H1 (cell line): Measurements from ENCODE around the gene FRZB.

Experiments
- CHD1 ChIP-seq: IDR thresholded peaks from 2 replicates; pipeline ENCODE4 v1.6.1; 2012; ENCODE audit warnings: low read depth, low read length, improper control_type of control experiment
- CTBP2 ChIP-seq: IDR thresholded peaks from 2 replicates; pipeline ENCODE4 v1.7.0; 2011; ENCODE audit warnings: borderline replicate concordance, mild to moderate bottlenecking, moderate library complexity, mixed read lengths, low read length; ENCODE audit not compliant: insufficient read depth, insufficient read length
- EP300 ChIP-seq, 2 experiments: IDR thresholded peaks; 1 replicate in 1 of 2; 2 replicates in 1 of 2; pipeline ENCODE4 v1.6.1; 2011 to 2012; ENCODE audit warnings: low read depth in 2 of 2, low read length in 2 of 2, mild to moderate bottlenecking in 2 of 2, borderline replicate concordance in 1 of 2, inconsistent platforms in 1 of 2, moderate library complexity in 1 of 2
- JUN ChIP-seq: IDR thresholded peaks from 2 replicates; pipeline ENCODE4 v1.6.1; 2011; ENCODE audit warnings: low read depth, mild to moderate bottlenecking, improper control_type of control experiment, low read length
- PHF8 ChIP-seq: fragments of 200-600 bp; sonication (generic); conservative IDR thresholded peaks from 2 replicates; pipeline ENCODE4 v1.7.1; 2012; ENCODE audit warnings: low read depth, mild to moderate bottlenecking, inconsistent platforms, low read length, moderate library complexity
- POLR2AphosphoS5 ChIP-seq: IDR thresholded peaks from 2 replicates; pipeline ENCODE4 v1.6.1; 2011; ENCODE audit warnings: low read depth, low read length
- RFX5 ChIP-seq: IDR thresholded peaks from 2 replicates; pipeline ENCODE4 v1.6.1; 2011; ENCODE audit warnings: low read depth, low read length, improper control_type of control experiment, borderline replicate concordance
- SP2 ChIP-seq: IDR thresholded peaks from 2 replicates; pipeline ENCODE4 v1.6.1; 2012; ENCODE audit warnings: mild to moderate bottlenecking, low read length, inconsistent platforms
- ZNF274 ChIP-seq: IDR thresholded peaks from 2 replicates; pipeline ENCODE4 v1.7.0; 2012; ENCODE audit warnings: low read length, borderline replicate concordance; ENCODE audit errors: extremely low read depth
- TF ChIP-seq, protein P1 (sequence below), 3 experiments: IDR thresholded peaks; 1 replicate in 2 of 3; 2 replicates in 1 of 3; pipeline versions ENCODE4 v1.5.1 to v1.6.1; 2011; ENCODE audit warnings: low read length in 3 of 3, mild to moderate bottlenecking in 3 of 3, inconsistent platforms in 2 of 3, low read depth in 1 of 3, moderate library complexity in 1 of 3; ENCODE audit not compliant: insufficient read depth in 1 of 3; ENCODE audit errors: control extremely low read depth in 1 of 3

DNA sequence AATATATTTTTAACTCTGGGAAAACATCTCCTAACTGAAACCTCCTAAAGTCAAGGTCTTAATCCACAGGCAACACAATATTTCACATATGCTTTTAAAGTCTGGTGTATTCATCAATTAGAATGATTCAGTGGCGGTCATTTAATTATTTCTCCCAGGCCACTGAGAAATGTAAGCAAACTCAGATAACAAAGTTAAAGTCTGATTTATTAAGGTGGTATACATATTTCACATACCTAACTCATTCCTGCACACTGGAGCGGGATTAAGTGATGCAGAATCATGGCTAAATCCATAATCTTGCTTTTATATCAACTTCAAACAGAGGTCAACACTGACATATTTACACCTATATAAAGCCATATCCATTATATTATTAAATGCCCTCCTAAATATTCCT, 43.7 kb downstream of the FRZB start:
- TF ChIP-seq CHD1 (no peak), RFX5 (no peak), POLR2AphosphoS5 (no peak), PHF8 (no peak), SP2 (no peak), EP300 (IDR thresholded peaks at IDR 0.05; ENCODE audit: borderline replicate concordance in 1 of 2, low read depth in 2 of 2, low read length in 2 of 2) (no peak), CTBP2 (no peak), ZNF274 (no peak), JUN (no peak)
- TF ChIP-seq, protein P1, sequence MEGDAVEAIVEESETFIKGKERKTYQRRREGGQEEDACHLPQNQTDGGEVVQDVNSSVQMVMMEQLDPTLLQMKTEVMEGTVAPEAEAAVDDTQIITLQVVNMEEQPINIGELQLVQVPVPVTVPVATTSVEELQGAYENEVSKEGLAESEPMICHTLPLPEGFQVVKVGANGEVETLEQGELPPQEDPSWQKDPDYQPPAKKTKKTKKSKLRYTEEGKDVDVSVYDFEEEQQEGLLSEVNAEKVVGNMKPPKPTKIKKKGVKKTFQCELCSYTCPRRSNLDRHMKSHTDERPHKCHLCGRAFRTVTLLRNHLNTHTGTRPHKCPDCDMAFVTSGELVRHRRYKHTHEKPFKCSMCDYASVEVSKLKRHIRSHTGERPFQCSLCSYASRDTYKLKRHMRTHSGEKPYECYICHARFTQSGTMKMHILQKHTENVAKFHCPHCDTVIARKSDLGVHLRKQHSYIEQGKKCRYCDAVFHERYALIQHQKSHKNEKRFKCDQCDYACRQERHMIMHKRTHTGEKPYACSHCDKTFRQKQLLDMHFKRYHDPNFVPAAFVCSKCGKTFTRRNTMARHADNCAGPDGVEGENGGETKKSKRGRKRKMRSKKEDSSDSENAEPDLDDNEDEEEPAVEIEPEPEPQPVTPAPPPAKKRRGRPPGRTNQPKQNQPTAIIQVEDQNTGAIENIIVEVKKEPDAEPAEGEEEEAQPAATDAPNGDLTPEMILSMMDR (IDR thresholded peaks at IDR 0.05; ENCODE audit: control extremely low read depth in 1 of 3, insufficient read depth in 1 of 3, low read depth in 1 of 3, low read length in 3 of 3): no peak
